Activated CD8-positive, alpha-beta memory T cell treated with anti-CD3 and anti-CD28 coated beads for 36 hours (primary cell): Measurements from ENCODE around the gene SMURF2. TPM values are rescaled to one million over a fixed set of nuclear protein-coding genes. Genes with fewer than 3 reads are reported as not detected.
"Not testable (repeated sequence)": the region's sequence is repeated elsewhere in the genome, so short reads cannot be mapped to it uniquely, and the experiment has no call there.

Experiments used
- CTCF ChIA-PET: fragments of 350-600 bp; sonication (Branson Sonifier 250); formaldehyde crosslinking; loops from one replicate; lab custom pipeline; 2021; ENCODE audit warnings: antibody characterized with exemption; lab: Charles Lee
- POLR2A ChIA-PET: fragments of 350-600 bp; sonication (Branson Sonifier 250); formaldehyde crosslinking; loops from one replicate; lab custom pipeline; 2021; ENCODE audit warnings: antibody characterized with exemption; lab: Charles Lee
- total RNA-seq, 2 experiments: library from RNA; stranded (reverse); gene quantifications; one replicate each; pipeline ENCODE4 v1.2.3, GENCODE V29; 2021

The SMURF2 gene
- total RNA-seq, 2 experiments from 2014 or later = 18.3 to 19.4 TPM

DNA sequence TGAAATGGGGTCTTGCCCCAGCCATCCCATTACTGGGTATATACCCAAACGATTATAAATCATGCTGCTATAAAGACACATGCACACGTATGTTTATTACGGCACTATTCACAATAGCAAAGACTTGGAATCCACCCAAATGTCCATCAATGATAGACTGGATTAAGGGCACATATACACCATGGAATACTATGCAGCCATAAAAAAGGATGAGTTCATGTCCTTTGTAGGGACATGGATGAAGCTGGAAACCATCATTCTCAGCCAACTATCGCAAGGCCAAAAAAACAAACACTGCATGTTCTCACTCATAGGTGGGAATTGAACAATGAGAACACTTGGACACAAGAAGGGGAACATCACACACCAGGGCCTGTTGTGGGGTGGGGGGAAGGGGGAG lies 85.1 kb downstream of the SMURF2 start:
- CTCF ChIA-PET = not testable (repeated sequence)
- POLR2A ChIA-PET = interaction anchor here (0.5 kb wide), 1 partner anchor 81 kb away, joined by 3 read pairs; no protein-coding TSS in a partner anchor

GRCh38 chr17:64575431-64575830 lies 86.7 kb downstream of the SMURF2 start:
- ChIA-PET CTCF (interaction anchor here (0.9 to 1.8 kb wide), 2 partner anchors 21 to 74 kb away, joined by 3 to 8 read pairs; no protein-coding TSS in a partner anchor), POLR2A (interaction anchor here (1.2 kb wide), 1 partner anchor 69 kb away, joined by 4 read pairs; the partner anchor contains the start of gene CEP95)

DNA sequence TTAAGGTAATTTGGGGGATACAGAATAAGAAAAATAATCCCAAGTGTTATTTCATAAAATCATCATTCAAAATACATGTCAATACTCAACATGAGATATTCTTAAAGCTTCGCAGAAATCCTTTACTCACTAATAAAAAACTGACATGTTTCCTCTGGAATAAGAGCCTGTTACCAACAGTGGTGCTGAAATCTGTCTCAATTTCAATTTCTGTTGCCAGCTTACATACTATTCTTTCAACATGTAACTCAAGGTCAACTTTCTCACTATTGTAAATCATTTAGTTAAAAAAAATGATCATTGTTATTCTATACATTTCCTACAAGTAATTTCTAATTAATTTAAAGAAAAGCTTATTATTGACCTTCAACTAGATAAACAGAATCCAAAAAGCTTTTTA lies 87.5 kb downstream of the SMURF2 start:
- ChIA-PET POLR2A (interaction anchor here (0.6 to 1.2 kb wide), 2 partner anchors 68 to 81 kb away, joined by 3 to 4 read pairs; partner anchors contain the start of gene CEP95), CTCF (interaction anchor here (1.0 to 1.8 kb wide), 2 partner anchors 75 to 126 kb away, joined by 3 to 8 read pairs; no protein-coding TSS in a partner anchor)

- POLR2A ChIA-PET = interaction anchor here (0.6 to 1.3 kb wide), 4 partner anchors 63 to 76 kb away, joined by 3 to 6 read pairs (median 3); partner anchors contain the start of genes CEP95, DDX5 and POLG2
- CTCF ChIA-PET = interaction anchor here (0.8 kb wide), 1 partner anchor 9 kb away, joined by 3 read pairs; no protein-coding TSS in a partner anchor
These were observed 88.9 kb downstream of the SMURF2 start for GRCh38 chr17:64573214-64573613.

DNA sequence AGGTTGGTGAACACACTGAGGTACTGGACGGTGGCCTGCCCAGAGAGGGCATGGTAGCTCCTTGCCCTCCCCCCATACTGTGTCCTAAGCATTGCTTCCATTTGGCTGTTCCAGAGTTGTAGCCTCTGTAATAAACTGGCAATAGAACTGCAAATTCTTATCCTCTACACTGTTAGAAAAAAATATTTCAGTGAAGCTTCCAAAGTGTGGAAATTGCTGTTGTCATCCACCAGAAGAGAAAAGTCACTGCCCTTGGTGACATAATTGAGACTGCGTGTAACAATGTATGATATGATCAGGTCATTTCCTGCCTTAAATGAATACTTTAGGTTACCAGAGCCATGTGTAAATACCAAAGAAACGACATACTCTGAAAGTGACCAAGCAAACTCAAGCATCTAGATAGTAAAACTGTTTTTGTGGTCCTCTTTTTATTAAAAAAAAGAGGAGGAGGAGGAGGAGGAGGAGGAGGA lies 89.4 kb downstream of the SMURF2 start:
- CTCF ChIA-PET = no interaction called here
- POLR2A ChIA-PET = interaction anchor here (0.8 to 1.3 kb wide), 2 partner anchors 36 to 67 kb away, joined by 3 to 6 read pairs; partner anchors contain the start of genes CEP95 and DDX5

GRCh38 chr17:64571746-64572145 lies 90.4 kb downstream of the SMURF2 start:
- CTCF ChIA-PET = no interaction called here

GRCh38 chr17:64565563-64565962 lies 96.5 kb downstream of the SMURF2 start:
- POLR2A ChIA-PET = no interaction called here
- CTCF ChIA-PET = no interaction called here

More at GRCh38 chr17:64571746-64572145, 90.4 kb downstream of the SMURF2 start:
- POLR2A ChIA-PET = interaction anchor here (1.3 kb wide), 1 partner anchor 66 kb away, joined by 6 read pairs; the partner anchor contains the start of genes CEP95 and DDX5

DNA sequence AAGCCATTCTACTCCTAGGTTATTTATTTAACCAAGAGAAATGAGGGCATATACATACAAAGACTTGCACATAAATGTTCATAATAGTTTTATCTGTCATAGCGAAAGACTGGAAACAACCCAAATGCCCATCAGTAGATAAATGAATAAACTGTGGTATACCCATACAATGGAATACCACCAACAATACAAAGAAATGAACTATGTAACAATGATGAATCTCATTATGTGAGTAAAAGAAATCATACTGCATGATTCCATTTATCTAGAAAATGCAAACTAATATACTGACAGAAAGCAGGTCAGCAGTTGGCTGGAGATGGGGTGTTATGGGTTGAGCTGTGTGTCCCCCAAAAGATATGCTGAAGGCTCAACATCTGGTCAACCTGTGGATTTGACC lies 98.0 kb downstream of the SMURF2 start:
- ChIA-PET CTCF (interaction anchor here (0.6 kb wide), 1 partner anchor 84 kb away, joined by 5 read pairs; no protein-coding TSS in a partner anchor), POLR2A (interaction anchor here (0.9 to 1.5 kb wide), 2 partner anchors 59 to 72 kb away, joined by 3 to 4 read pairs; no protein-coding TSS in a partner anchor)

DNA sequence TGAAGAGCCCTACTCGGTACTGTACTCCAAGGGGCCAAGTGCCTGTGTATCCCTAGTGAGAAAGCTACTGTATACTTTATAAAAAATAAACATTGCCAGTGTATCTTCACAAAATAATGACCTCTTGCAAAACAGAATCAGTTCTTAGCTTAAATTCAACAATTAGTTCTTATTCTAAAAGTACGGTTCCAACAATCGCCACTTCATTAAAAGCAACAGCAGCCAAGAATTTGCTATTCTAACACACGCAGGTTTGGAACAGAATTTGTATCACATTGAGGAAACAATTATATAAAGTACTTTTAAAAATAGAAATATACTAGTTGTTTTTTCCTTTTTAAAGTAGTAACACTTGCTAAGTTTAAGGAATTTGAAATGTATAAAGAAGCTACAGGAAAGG lies 106.8 kb downstream of the SMURF2 start:
- ChIA-PET POLR2A (no interaction called here), CTCF (no interaction called here)

GRCh38 chr17:64554028-64554637 lies 108.0 kb downstream of the SMURF2 start:
- CTCF ChIA-PET = no interaction called here
- POLR2A ChIA-PET = no interaction called here

- POLR2A ChIA-PET = no interaction called here
These were observed 110.6 kb downstream of the SMURF2 start for GRCh38 chr17:64551461-64551860.

DNA sequence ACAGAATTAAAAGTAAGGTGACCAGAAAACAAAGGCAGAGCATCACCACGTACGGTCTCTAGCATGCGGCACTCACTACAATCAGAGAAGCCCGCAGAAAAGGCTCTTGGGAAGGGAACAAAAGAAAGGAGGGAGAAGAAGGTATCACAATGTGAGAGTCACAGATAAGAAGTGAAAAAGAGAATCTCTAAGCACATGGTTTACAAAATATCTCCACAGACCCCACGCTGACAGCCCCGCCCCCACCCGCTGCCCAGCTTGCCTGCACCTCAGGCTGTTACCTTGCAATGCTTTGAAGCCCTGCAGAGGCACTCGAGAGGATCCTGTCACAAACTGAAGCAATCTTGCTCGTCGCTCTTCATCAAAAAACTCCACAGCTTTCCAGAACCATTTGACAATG lies 114.8 kb downstream of the SMURF2 start:
- CTCF ChIA-PET = no interaction called here
- POLR2A ChIA-PET = no interaction called here

More at GRCh38 chr17:64551461-64551860, 110.6 kb downstream of the SMURF2 start:
- CTCF ChIA-PET = no interaction called here

GRCh38 chr17:64546716-64547115 lies 115.4 kb downstream of the SMURF2 start:
- ChIA-PET POLR2A (no interaction called here), CTCF (interaction anchor here (0.6 to 1.6 kb wide), 2 partner anchors 11 to 67 kb away, joined by 3 to 5 read pairs; no protein-coding TSS in a partner anchor)

GRCh38 chr17:64544742-64545141 lies 117.4 kb downstream of the SMURF2 start:
- ChIA-PET CTCF (interaction anchor here (0.5 to 0.6 kb wide), 2 partner anchors 70 to 191 kb away, joined by 3 read pairs; no protein-coding TSS in a partner anchor), POLR2A (no interaction called here)

- POLR2A ChIA-PET = no interaction called here
- CTCF ChIA-PET = no interaction called here
These were observed 121.9 kb downstream of the SMURF2 start for GRCh38 chr17:64540118-64540776.

- CTCF ChIA-PET = interaction anchor here (0.6 kb wide), 1 partner anchor 10 kb away, joined by 5 read pairs; no protein-coding TSS in a partner anchor
- POLR2A ChIA-PET = no interaction called here
These were observed 123.5 kb downstream of the SMURF2 start for GRCh38 chr17:64538508-64539130.

DNA sequence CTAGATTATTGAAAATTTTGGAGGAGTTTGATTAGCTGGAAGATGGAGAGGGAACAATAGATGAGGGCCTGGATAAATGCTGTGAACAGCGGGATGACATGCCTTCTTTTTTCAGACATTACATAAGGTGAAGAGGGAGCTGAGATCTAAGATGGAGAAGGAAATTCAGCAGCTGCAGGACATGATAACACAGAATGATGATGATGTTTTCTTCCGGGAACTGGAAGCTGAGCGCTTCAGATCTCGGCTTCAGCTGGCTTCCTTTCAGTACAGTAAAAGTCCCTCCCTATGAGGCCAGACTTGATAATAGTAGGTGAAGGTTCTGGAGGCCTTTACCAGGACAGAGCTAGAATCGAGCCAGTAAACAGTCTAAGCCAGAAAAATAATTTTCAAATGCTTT lies 124.6 kb downstream of the SMURF2 start:
- CTCF ChIA-PET = no interaction called here
- POLR2A ChIA-PET = interaction anchor here (0.6 kb wide), 1 partner anchor 82 kb away, joined by 3 read pairs; no protein-coding TSS in a partner anchor

GRCh38 chr17:64536913-64537312 lies 125.2 kb downstream of the SMURF2 start:
- ChIA-PET POLR2A (no interaction called here), CTCF (no interaction called here)

- ChIA-PET POLR2A (no interaction called here), CTCF (interaction anchor here (1.9 kb wide), 1 partner anchor 11 kb away, joined by 5 read pairs; no protein-coding TSS in a partner anchor)
These were observed 126.8 kb downstream of the SMURF2 start for GRCh38 chr17:64535357-64535756.
